Measurements from ENCODE around the gene SOAT1. TPM values are rescaled to one million over a fixed set of nuclear protein-coding genes. Genes with fewer than 3 reads are reported as not detected.

SOAT1 gene
- total and polyA plus RNA-seq, 3 donors from 2014 or later: 22.5 to 25.5 (median 24.1) TPM

DNA sequence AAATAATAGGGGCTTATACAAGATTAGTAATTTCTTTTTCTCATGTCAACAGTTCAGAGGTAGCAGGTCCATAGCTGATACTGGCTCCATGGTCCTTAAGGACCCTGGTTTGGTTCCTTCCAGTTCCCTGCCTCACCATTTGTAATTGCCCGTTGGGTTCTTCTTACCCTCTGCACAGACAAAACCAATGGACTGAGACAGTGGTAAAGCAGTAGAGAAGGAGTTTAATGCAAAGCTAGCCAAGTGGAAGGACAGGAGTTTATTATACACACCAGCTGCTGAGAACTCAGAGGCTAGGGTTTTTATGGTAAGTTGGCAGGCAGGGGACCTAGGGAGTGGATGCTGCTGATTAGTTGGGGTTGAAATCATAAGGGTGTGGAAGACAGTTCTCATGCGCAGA, 36.3 kb downstream of the SOAT1 start:
- H3K27ac ChIP-seq: no peak overlapping the region
- TF ChIP-seq, protein P1, sequence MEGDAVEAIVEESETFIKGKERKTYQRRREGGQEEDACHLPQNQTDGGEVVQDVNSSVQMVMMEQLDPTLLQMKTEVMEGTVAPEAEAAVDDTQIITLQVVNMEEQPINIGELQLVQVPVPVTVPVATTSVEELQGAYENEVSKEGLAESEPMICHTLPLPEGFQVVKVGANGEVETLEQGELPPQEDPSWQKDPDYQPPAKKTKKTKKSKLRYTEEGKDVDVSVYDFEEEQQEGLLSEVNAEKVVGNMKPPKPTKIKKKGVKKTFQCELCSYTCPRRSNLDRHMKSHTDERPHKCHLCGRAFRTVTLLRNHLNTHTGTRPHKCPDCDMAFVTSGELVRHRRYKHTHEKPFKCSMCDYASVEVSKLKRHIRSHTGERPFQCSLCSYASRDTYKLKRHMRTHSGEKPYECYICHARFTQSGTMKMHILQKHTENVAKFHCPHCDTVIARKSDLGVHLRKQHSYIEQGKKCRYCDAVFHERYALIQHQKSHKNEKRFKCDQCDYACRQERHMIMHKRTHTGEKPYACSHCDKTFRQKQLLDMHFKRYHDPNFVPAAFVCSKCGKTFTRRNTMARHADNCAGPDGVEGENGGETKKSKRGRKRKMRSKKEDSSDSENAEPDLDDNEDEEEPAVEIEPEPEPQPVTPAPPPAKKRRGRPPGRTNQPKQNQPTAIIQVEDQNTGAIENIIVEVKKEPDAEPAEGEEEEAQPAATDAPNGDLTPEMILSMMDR (IDR thresholded peaks at IDR 0.05): no peak
- TF ChIP-seq POLR2A (IDR thresholded peaks at IDR 0.05): no peak
- 75 to 86% methylated on average over 2 of the region's 2 CpGs for WGBS, 2 donors

DNA sequence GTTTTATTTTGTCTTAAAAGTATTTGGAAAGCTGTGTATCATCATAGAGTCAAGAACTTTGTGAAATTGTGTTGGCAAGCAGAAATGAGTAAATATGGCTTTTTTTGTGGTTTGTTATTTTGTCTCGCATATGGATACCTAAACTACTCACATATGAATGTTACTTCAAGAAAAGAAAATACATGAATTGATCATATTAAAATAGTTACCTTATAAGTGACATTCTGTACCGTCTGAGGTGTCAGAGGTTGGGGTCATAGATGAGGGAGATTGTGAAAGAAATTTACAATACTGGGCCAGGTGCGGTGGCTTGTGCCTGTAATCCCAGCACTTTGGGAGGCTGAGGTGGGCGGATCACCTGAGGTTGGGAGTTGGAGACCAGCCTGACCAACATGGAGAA, 40.8 kb downstream of the SOAT1 start:
- no peak for DNase-seq
- H3K4me3 ChIP-seq: no peak overlapping the region
- H3K36me3 ChIP-seq (ENCODE audit: low read depth, missing control alignments): no peaks in the 10 kb centered on the region
- H3K4me1 ChIP-seq: no peaks in the 10 kb centered on the region
- TF ChIP-seq, protein P1 (IDR thresholded peaks at IDR 0.05): no peak
- TF ChIP-seq POLR2A (IDR thresholded peaks at IDR 0.05): no peak
- no peak overlapping the region for H3K27ac ChIP-seq
- no peaks in the 10 kb centered on the region for H3K27me3 ChIP-seq
- intact Hi-C loops (cut with DNase I; ENCODE audit: low total_unique reads): no loop called here
- 91 to 94% methylated on average over 4 of the region's 4 CpGs for WGBS, 2 donors
- no peaks in the 10 kb centered on the region for H3K9me3 ChIP-seq

More for the DNA sequence above, 36.3 kb downstream of the SOAT1 start:
- H3K9me3 ChIP-seq: no peaks in the 10 kb centered on the region
- H3K36me3 ChIP-seq (ENCODE audit: low read depth, missing control alignments): no peaks in the 10 kb centered on the region
- no peaks in the 10 kb centered on the region for H3K4me1 ChIP-seq
- no peak overlapping the region for H3K4me3 ChIP-seq
- DNase-seq: no peak
- intact Hi-C loops (cut with DNase I; ENCODE audit: low total_unique reads): no loop called here
- no peaks in the 10 kb centered on the region for H3K27me3 ChIP-seq

DNA sequence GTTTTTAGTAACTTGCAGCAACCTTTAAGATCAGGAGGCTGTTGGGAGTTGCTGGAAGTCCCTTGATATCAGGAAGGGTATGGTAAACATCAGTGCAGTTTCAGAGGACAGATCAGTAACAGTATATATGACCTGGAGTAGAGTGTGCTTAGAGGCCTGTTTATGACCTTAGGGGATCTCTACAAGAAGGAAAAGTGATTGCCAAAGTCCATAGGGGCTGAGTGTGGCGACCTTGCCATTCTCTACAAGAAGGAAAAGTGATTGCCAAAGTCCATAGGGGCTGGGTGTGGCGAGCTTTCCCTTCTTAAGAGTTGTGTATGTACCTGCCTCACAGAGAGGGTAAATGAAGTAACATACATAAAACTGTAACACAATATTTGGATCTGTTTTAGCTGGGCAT, 43.7 kb downstream of the SOAT1 start:
- Histone ChIP-seq H3K4me3 (no peak overlapping the region), H3K4me1 (no peaks in the 10 kb centered on the region), H3K36me3 (ENCODE audit: low read depth, missing control alignments) (no peaks in the 10 kb centered on the region), H3K27me3 (no peaks in the 10 kb centered on the region), H3K9me3 (no peaks in the 10 kb centered on the region), H3K27ac (no peak overlapping the region)
- 87 to 90% methylated on average over 2 of the region's 2 CpGs for WGBS, 2 donors
- DNase-seq: no peak
- intact Hi-C loops (cut with DNase I; ENCODE audit: low total_unique reads): no loop called here
- TF ChIP-seq, protein P1 (IDR thresholded peaks at IDR 0.05): no peak
- no peak for TF ChIP-seq POLR2A (IDR thresholded peaks at IDR 0.05)

DNA sequence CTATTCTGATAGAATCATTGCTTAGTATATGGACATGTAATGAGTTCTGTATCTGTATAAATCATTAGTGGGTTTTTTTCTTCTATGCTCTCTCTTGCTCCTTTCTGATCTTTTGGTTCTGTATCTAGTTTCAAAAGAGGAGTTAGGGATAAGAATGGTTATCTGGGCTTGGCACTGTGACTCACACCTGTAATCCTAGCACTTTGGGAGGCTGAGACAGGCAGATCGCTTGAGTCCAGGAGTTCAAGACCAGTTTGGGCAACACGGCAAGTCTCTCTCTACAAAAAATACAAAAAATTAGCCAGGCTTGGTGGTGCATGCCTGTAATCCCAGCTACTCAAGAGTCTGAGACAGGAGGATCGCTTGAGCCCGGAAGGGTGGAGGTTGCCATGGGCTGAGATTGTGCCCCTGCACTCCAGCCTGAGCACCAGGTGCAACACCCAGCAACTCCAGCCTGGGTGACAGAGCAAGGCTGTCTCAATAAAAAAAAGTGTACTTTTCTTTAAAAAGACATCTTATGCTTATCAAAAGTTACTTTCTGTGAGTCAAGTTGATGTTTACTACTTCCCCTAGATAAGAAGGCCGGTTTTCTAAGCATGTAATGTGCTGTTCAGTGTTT, 44.5 kb downstream of the SOAT1 start:
- Histone ChIP-seq H3K4me1 (no peaks in the 10 kb centered on the region), H3K4me3 (no peak overlapping the region), H3K27ac (no peak overlapping the region), H3K27me3 (no peaks in the 10 kb centered on the region), H3K9me3 (no peaks in the 10 kb centered on the region), H3K36me3 (ENCODE audit: low read depth, missing control alignments) (no peaks in the 10 kb centered on the region)
- intact Hi-C loops (cut with DNase I; ENCODE audit: low total_unique reads): no loop called here
- 91 to 96% methylated on average over 5 of the region's 5 CpGs for WGBS, 2 donors
- TF ChIP-seq, protein P1 (IDR thresholded peaks at IDR 0.05): no peak
- no peak for TF ChIP-seq POLR2A (IDR thresholded peaks at IDR 0.05)
- no peak for DNase-seq

DNA sequence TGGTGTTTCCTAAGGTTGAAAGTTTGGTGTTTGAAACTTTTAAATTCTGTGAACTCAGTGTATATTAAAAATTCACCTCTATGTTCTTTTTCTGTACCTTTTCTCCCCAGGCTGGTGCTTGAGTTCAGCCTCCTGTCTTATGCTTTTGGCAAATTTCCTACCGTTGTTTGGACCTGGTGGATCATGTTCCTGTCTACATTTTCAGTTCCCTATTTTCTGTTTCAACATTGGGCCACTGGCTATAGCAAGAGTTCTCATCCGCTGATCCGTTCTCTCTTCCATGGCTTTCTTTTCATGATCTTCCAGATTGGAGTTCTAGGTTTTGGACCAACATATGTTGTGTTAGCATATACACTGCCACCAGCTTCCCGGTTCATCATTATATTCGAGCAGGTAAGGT, 47.3 kb downstream of the SOAT1 start:
- DNase-seq: no peak
- Histone ChIP-seq H3K4me3 (no peak overlapping the region), H3K27ac (no peak overlapping the region), H3K4me1 (no peaks in the 10 kb centered on the region), H3K36me3 (ENCODE audit: low read depth, missing control alignments) (no peaks in the 10 kb centered on the region), H3K9me3 (no peaks in the 10 kb centered on the region), H3K27me3 (no peaks in the 10 kb centered on the region)
- intact Hi-C loops (cut with DNase I; ENCODE audit: low total_unique reads): no loop called here
- no peak for TF ChIP-seq POLR2A (IDR thresholded peaks at IDR 0.05)
- TF ChIP-seq, protein P1 (IDR thresholded peaks at IDR 0.05): no peak
- 75 to 82% methylated on average over 5 of the region's 5 CpGs for WGBS, 2 donors
